GM12872 (cell line): ENCODE measurements around the gene ZBTB17.

Experiments used
- TF ChIP-seq, protein P1 (sequence below): IDR thresholded peaks from 3 replicates; pipeline ENCODE4 v1.5.1; 2011; ENCODE audit warnings: low read depth, mild to moderate bottlenecking, low read length, moderate library complexity; ENCODE audit not compliant: insufficient read depth

Gene ZBTB17

DNA sequence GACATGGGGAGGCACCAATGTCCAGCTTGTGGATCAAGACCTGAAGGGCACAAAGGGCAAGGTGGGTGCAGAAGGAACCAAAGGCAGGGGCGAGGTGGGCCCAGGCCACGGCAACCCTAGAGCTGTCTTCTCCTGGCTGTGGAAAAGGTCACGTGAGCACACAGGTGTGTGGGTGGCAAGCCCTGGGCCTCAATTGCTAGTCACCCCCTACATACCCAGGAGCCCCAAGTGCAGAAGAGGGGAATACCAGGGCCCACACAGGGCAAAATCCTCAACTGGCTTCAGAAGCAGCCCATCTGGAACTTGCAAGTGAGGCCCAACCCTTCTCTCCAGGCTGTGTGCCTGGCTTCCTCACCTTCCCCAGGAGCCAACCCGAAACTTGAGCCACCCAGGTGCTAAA is 25.6 kb downstream of the ZBTB17 start:
- TF ChIP-seq, protein P1, sequence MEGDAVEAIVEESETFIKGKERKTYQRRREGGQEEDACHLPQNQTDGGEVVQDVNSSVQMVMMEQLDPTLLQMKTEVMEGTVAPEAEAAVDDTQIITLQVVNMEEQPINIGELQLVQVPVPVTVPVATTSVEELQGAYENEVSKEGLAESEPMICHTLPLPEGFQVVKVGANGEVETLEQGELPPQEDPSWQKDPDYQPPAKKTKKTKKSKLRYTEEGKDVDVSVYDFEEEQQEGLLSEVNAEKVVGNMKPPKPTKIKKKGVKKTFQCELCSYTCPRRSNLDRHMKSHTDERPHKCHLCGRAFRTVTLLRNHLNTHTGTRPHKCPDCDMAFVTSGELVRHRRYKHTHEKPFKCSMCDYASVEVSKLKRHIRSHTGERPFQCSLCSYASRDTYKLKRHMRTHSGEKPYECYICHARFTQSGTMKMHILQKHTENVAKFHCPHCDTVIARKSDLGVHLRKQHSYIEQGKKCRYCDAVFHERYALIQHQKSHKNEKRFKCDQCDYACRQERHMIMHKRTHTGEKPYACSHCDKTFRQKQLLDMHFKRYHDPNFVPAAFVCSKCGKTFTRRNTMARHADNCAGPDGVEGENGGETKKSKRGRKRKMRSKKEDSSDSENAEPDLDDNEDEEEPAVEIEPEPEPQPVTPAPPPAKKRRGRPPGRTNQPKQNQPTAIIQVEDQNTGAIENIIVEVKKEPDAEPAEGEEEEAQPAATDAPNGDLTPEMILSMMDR, result no peak

- TF ChIP-seq, protein P1, result no peak
Observed at GRCh38 chr1:15949453-15950245, 26.3 kb downstream of the ZBTB17 start.

DNA sequence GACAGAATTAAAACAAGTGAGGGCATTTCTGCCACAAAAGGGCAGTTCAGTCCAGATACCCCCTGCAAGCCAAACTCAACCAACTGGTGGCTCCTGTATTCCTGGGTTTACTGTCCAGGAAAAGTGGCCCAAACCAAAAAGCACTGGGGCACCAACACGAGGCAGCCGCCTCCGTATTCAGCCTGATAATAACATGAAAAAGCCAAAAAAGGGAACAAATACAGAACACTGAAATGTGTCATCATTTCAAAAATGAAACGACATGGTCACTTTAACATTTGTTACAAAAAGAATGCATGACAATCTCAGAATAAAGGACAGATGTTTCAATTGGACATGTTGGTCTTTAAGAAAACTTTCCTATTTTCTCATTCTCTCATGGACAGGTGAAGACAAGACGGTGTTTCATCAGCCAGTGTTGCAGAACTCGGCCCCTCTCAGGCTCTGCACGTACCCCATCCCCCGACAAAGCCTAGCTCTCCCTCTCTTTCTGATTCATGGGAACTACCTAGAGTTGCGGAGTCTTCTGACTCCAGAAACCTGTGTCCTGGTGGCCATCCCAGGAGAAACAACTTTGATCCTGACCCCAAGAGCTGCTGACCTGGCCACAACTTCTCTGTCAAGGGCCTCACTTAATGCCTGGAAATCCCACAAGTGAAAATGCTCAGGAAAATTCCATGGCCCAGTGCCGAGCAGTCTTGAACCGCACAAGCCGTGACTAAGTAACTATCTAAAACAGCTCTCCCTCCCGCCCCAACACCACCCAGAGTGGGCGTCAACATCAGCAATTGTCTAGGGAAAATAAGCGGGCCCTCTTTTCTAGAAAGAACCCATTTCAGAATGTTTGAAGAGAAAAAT is 27.1 kb downstream of the ZBTB17 start:
- TF ChIP-seq, protein P1, result no peak

DNA sequence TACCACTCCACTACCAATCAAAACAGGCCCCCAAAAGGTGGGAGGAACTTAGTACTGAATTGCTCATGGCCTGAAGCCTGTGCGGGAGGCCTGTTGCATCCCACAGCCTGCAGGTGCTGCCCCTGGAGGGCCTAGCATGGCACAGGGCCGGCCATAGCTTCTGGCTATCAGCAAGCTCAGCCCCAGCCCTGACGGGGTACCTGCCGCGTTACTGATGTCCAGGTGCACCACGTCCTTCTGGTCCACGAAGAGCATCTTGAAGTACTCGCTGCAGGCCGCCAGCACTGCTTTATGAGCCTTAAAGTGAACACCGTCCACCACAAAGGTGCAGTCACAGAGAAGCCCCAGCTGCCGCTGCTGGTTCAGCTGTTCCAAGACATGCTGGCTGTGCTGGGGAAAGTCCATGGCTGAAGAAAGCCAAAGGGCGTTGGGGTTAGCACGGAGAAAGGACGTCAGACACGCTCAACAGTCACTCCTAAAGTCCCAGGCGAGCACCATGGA is 27.8 kb downstream of the ZBTB17 start:
- TF ChIP-seq, protein P1, result no peak

- TF ChIP-seq, protein P1, result no peak
Observed at GRCh38 chr1:15947382-15948090, 28.4 kb downstream of the ZBTB17 start.

- TF ChIP-seq, protein P1, result no peak
Observed at GRCh38 chr1:15946571-15947381, 29.1 kb downstream of the ZBTB17 start.
